Nephron (organoid): Measurements from ENCODE around the gene FMNL2.

Source experiments
- H3K27ac Mint-ChIP-seq, 3 experiments: 2 replicates each; pipeline ENCODE4 v1.8.0; 2020; ENCODE audit warnings: mixed read lengths in 3 of 3, mild to moderate bottlenecking in 2 of 3, moderate library complexity in 1 of 3
- H3K27me3 Mint-ChIP-seq: 2 replicates; pipeline ENCODE4 v1.8.0; 2021; ENCODE audit warnings: low read depth, mild to moderate bottlenecking, moderate library complexity, mixed read lengths
- H3K36me3 Mint-ChIP-seq: 2 replicates; pipeline ENCODE4 v1.8.0; 2020; ENCODE audit warnings: low read depth, mixed read lengths
- H3K4me1 Mint-ChIP-seq: 2 replicates; pipeline ENCODE4 v1.8.0; 2020; ENCODE audit warnings: mixed read lengths
- H3K4me3 Mint-ChIP-seq, 3 experiments: 2 replicates each; pipeline ENCODE4 v1.8.0; 2020; ENCODE audit warnings: mild to moderate bottlenecking in 3 of 3, mixed read lengths in 3 of 3, moderate library complexity in 2 of 3
- H3K9me3 Mint-ChIP-seq: 2 replicates; pipeline ENCODE4 v1.8.0; 2020; ENCODE audit warnings: mixed read lengths
- CTCF ChIP-seq, 3 experiments: fragments of 200-600 bp; sonication (generic); IDR thresholded peaks; one replicate each; pipeline ENCODE4 v1.5.0; 2021; ENCODE audit warnings: antibody characterized with exemption in 3 of 3; ENCODE audit not compliant: unreplicated experiment in 3 of 3

Gene FMNL2

GRCh38 chr2:152546230-152546837 lies 211.4 kb downstream of the FMNL2 start:
- Mint-ChIP-seq H3K4me1 (peaks cover 82% of the 10 kb centered on the region), H3K27ac (peak overlapping the region in 2 of 3 experiments; percentile 27 to 63), H3K27me3 (no peaks in the 10 kb centered on the region), H3K4me3 (no peak overlapping the region), H3K9me3 (no peaks in the 10 kb centered on the region), H3K36me3 (peaks cover 36% of the 10 kb centered on the region)
- TF ChIP-seq CTCF (IDR thresholded peaks at IDR 0.05; ENCODE audit: unreplicated experiment in 3 of 3): no peak

GRCh38 chr2:152548111-152548875 lies 213.3 kb downstream of the FMNL2 start:
- Mint-ChIP-seq H3K4me1 (peaks cover 65% of the 10 kb centered on the region), H3K36me3 (peaks cover 36% of the 10 kb centered on the region), H3K4me3 (no peak overlapping the region), H3K27ac (peak overlapping the region; percentile 4 to 32 (median 6)), H3K27me3 (no peaks in the 10 kb centered on the region), H3K9me3 (no peaks in the 10 kb centered on the region)
- no peak for TF ChIP-seq CTCF (IDR thresholded peaks at IDR 0.05; ENCODE audit: unreplicated experiment in 3 of 3)

GRCh38 chr2:152548996-152549395 lies 214.0 kb downstream of the FMNL2 start:
- H3K27ac Mint-ChIP-seq: peak overlapping the region; percentile 16 to 33 (median 19)
- no peaks in the 10 kb centered on the region for H3K27me3 Mint-ChIP-seq
- H3K4me3 Mint-ChIP-seq: no peak overlapping the region
- peaks cover 32% of the 10 kb centered on the region for H3K36me3 Mint-ChIP-seq
- peaks cover 58% of the 10 kb centered on the region for H3K4me1 Mint-ChIP-seq
- no peaks in the 10 kb centered on the region for H3K9me3 Mint-ChIP-seq
- TF ChIP-seq CTCF (IDR thresholded peaks at IDR 0.05; ENCODE audit: unreplicated experiment in 3 of 3): no peak

- H3K9me3 Mint-ChIP-seq: no peaks in the 10 kb centered on the region
- peaks cover 30% of the 10 kb centered on the region for H3K36me3 Mint-ChIP-seq
- no peak overlapping the region for H3K4me3 Mint-ChIP-seq
- peaks cover 54% of the 10 kb centered on the region for H3K4me1 Mint-ChIP-seq
- no peak for TF ChIP-seq CTCF (IDR thresholded peaks at IDR 0.05; ENCODE audit: unreplicated experiment in 3 of 3)
- H3K27ac Mint-ChIP-seq: peak overlapping the region; percentile 16 to 33 (median 19)
- H3K27me3 Mint-ChIP-seq: no peaks in the 10 kb centered on the region
Measured at GRCh38 chr2:152549423-152549822, 214.4 kb downstream of the FMNL2 start.

GRCh38 chr2:152550386-152550785 lies 215.4 kb downstream of the FMNL2 start:
- TF ChIP-seq CTCF (IDR thresholded peaks at IDR 0.05; ENCODE audit: unreplicated experiment in 3 of 3): no peak
- Mint-ChIP-seq H3K27ac (peak overlapping the region in 2 of 3 experiments; percentile 19 to 35), H3K27me3 (no peaks in the 10 kb centered on the region), H3K4me1 (peaks cover 49% of the 10 kb centered on the region), H3K36me3 (peaks cover 23% of the 10 kb centered on the region), H3K4me3 (no peak overlapping the region), H3K9me3 (no peaks in the 10 kb centered on the region)
